GM03348 (cell line): ENCODE results near the gene ABCA2.
A peak's percentile ranks its signal among the peaks of the same experiment; 100 is the strongest.

Experiments used
- DNase-seq: peaks from one replicate; pipeline ENCODE4 v3.0.0; 2012; ENCODE audit warnings: low spot score

The ABCA2 gene

GRCh38 chr9:137027369-137028262, at the start of gene ABCA2:
Gene ABCA2, minus strand, starts transcription at chr9:137028237. Its CDS starts 97 bp downstream, at chr9:137028140.
- DNase-seq, result peak; percentile 62

- DNase-seq, result peak; percentile 93
These were observed 49.1 kb upstream of the ABCA2 start, which contains the start of gene UAP1L1 for GRCh38 chr9:137077010-137077747. Gene UAP1L1, plus strand, starts transcription at chr9:137077517. Its CDS starts 16 bp downstream, at chr9:137077533.

- DNase-seq, result no peak
These were observed 48.6 kb upstream of the ABCA2 start for GRCh38 chr9:137076636-137077009.

- no peak for DNase-seq
These were observed 47.3 kb upstream of the ABCA2 start for GRCh38 chr9:137075275-137075775.

- DNase-seq, result no peak
These were observed 46.7 kb upstream of the ABCA2 start for GRCh38 chr9:137074657-137075274.

GRCh38 chr9:137073992-137074399, 46.0 kb upstream of the ABCA2 start:
- DNase-seq, result no peak

GRCh38 chr9:137071282-137071681, 43.2 kb upstream of the ABCA2 start:
- DNase-seq, result no peak

GRCh38 chr9:137070906-137071275, 42.9 kb upstream of the ABCA2 start:
- DNase-seq, result no peak

GRCh38 chr9:137070201-137070905, 42.3 kb upstream of the ABCA2 start, which contains the start of gene SAPCD2:
Gene SAPCD2, minus strand, starts transcription at chr9:137070557. Its CDS starts 97 bp downstream, at chr9:137070460.
- peak; percentile 96 for DNase-seq

- no peak for DNase-seq
These were observed 41.6 kb upstream of the ABCA2 start for GRCh38 chr9:137069508-137070091.

GRCh38 chr9:137068539-137069507, 40.8 kb upstream of the ABCA2 start:
- DNase-seq, result no peak

- peak; percentile 86 for DNase-seq
These were observed 40.0 kb upstream of the ABCA2 start for GRCh38 chr9:137067860-137068538.

GRCh38 chr9:137066096-137066861, 38.2 kb upstream of the ABCA2 start:
- DNase-seq, result no peak

GRCh38 chr9:137065336-137065967, 37.4 kb upstream of the ABCA2 start:
- no peak for DNase-seq

GRCh38 chr9:137064880-137065164, 36.8 kb upstream of the ABCA2 start:
- no peak for DNase-seq

- DNase-seq, result peak; percentile 85
These were observed 36.2 kb upstream of the ABCA2 start for GRCh38 chr9:137064027-137064879.

- DNase-seq, result no peak
These were observed 35.4 kb upstream of the ABCA2 start for GRCh38 chr9:137063311-137064026.
